H9 (cell line): Measurements from ENCODE around the gene PLS1. TPM values are rescaled to one million over a fixed set of nuclear protein-coding genes. Genes with fewer than 3 reads are reported as not detected.

Source experiments
- DNase-seq: peaks from one replicate; pipeline ENCODE4 v3.0.0-alpha.2; 2017
- H2AFZ ChIP-seq: one replicate; pipeline ENCODE4 v1.6.1; 2013; ENCODE audit warnings: mild to moderate bottlenecking, low read length, control low read depth, moderate library complexity
- H2AK5ac ChIP-seq: 2 replicates; pipeline ENCODE4 v1.6.1; 2013; ENCODE audit warnings: low read length, control low read depth, mixed read lengths; ENCODE audit not compliant: insufficient read length
- H2BK120ac ChIP-seq: one replicate; pipeline ENCODE4 v1.6.1; 2013; ENCODE audit warnings: low read depth, mild to moderate bottlenecking, low read length, control low read depth, inconsistent platforms; ENCODE audit not compliant: poor library complexity, severe bottlenecking
- H2BK12ac ChIP-seq: 2 replicates; pipeline ENCODE4 v1.6.1; 2013; ENCODE audit warnings: low read length, control low read depth, mixed read lengths, low read depth; ENCODE audit not compliant: insufficient read length
- H2BK15ac ChIP-seq: 2 replicates; pipeline ENCODE4 v1.6.1; 2013; ENCODE audit warnings: low read depth, low read length, control low read depth
- H2BK20ac ChIP-seq: one replicate; pipeline ENCODE4 v1.6.1; 2013; ENCODE audit warnings: low read depth, mild to moderate bottlenecking, low read length, control low read depth, inconsistent platforms; ENCODE audit not compliant: poor library complexity, severe bottlenecking
- H2BK5ac ChIP-seq: 2 replicates; pipeline ENCODE4 v1.6.1; 2013; ENCODE audit warnings: low read length, control low read depth, mixed read lengths; ENCODE audit not compliant: insufficient read length
- H3K14ac ChIP-seq: 2 replicates; pipeline ENCODE4 v1.6.1; 2013; ENCODE audit warnings: low read length, control low read depth; ENCODE audit not compliant: insufficient read depth
- H3K18ac ChIP-seq: 2 replicates; pipeline ENCODE4 v1.6.1; 2013; ENCODE audit warnings: low read depth, mild to moderate bottlenecking, mixed read lengths, low read length, control low read depth; ENCODE audit not compliant: insufficient read length
- H3K23ac ChIP-seq: 2 replicates; pipeline ENCODE4 v1.6.1; 2013; ENCODE audit warnings: low read length, control low read depth, mixed read lengths, low read depth; ENCODE audit not compliant: insufficient read length
- H3K23me2 ChIP-seq: 2 replicates; pipeline ENCODE4 v1.6.1; 2013; ENCODE audit warnings: low read depth, mild to moderate bottlenecking, mixed read lengths, low read length, control low read depth; ENCODE audit not compliant: insufficient read length, poor library complexity, severe bottlenecking
- H3K27ac ChIP-seq: 2 replicates; pipeline ENCODE4 v1.5.1; 2013; ENCODE audit warnings: low read length, control low read depth, mixed read lengths, low read depth; ENCODE audit not compliant: insufficient read length
- H3K27me3 ChIP-seq: 2 replicates; pipeline ENCODE4 v1.6.1; 2013; ENCODE audit warnings: low read length, control low read depth, inconsistent platforms; ENCODE audit not compliant: insufficient read depth
- H3K4ac ChIP-seq: 2 replicates; pipeline ENCODE4 v1.6.1; 2013; ENCODE audit warnings: low read depth, mild to moderate bottlenecking, control low read depth, inconsistent platforms, low read length, moderate library complexity
- H3K4me1 ChIP-seq: 2 replicates; pipeline ENCODE4 v1.6.1; 2013; ENCODE audit warnings: low read length, control low read depth, inconsistent platforms; ENCODE audit not compliant: insufficient read depth
- H3K4me2 ChIP-seq: 2 replicates; pipeline ENCODE4 v1.6.1; 2013; ENCODE audit warnings: low read length, control low read depth, mixed read lengths; ENCODE audit not compliant: insufficient read length, insufficient read depth
- H3K56ac ChIP-seq: 2 replicates; pipeline ENCODE4 v1.6.1; 2013; ENCODE audit warnings: low read depth, mild to moderate bottlenecking, mixed read lengths, low read length, control low read depth; ENCODE audit not compliant: insufficient read length
- H3K79me1 ChIP-seq: 2 replicates; pipeline ENCODE4 v1.6.1; 2013; ENCODE audit warnings: low read depth, mild to moderate bottlenecking, moderate library complexity, low read length, control low read depth, inconsistent platforms; ENCODE audit not compliant: insufficient read depth, poor library complexity, severe bottlenecking
- H3K79me2 ChIP-seq: 2 replicates; pipeline ENCODE4 v1.6.1; 2013; ENCODE audit warnings: low read length, control low read depth, inconsistent platforms; ENCODE audit not compliant: insufficient read depth
- H3K9ac ChIP-seq: 2 replicates; pipeline ENCODE4 v1.6.1; 2013; ENCODE audit warnings: low read length, control low read depth, mixed read lengths; ENCODE audit not compliant: insufficient read length; ENCODE audit errors: extremely low read depth
- H3K9me3 ChIP-seq: one replicate; pipeline ENCODE4 v1.6.1; 2013; ENCODE audit warnings: low read depth, low read length, inconsistent platforms; ENCODE audit not compliant: control insufficient read depth
- H3T11ph ChIP-seq: one replicate; pipeline ENCODE4 v1.6.1; 2013; ENCODE audit warnings: mild to moderate bottlenecking, low read length, control low read depth, inconsistent platforms
- H4K20me1 ChIP-seq: one replicate; pipeline ENCODE4 v1.6.1; 2013; ENCODE audit not compliant: control insufficient read depth, insufficient read length, insufficient read depth
- H4K5ac ChIP-seq: 2 replicates; pipeline ENCODE4 v1.6.1; 2013; ENCODE audit warnings: low read depth, mild to moderate bottlenecking, mixed read lengths, low read length, control low read depth; ENCODE audit not compliant: insufficient read length
- H4K8ac ChIP-seq: replicated peaks from 2 replicates; pipeline ENCODE4 v1.6.1; 2013; ENCODE audit warnings: low read length, control low read depth, mixed read lengths, low read depth; ENCODE audit not compliant: insufficient read length
- H4K91ac ChIP-seq: 2 replicates; pipeline ENCODE4 v1.6.1; 2013; ENCODE audit warnings: low read depth, mild to moderate bottlenecking, moderate library complexity, mixed read lengths, low read length, control low read depth; ENCODE audit not compliant: insufficient read length
- H3K27ac Mint-ChIP-seq, 3 experiments: 2 replicates in 2 of 3; 3 replicates in 1 of 3; pipeline ENCODE4 v1.8.0; 2020 to 2021; ENCODE audit warnings: mixed read lengths in 3 of 3, mild to moderate bottlenecking in 1 of 3, moderate library complexity in 1 of 3
- H3K27me3 Mint-ChIP-seq: 2 replicates; pipeline ENCODE4 v1.8.0; 2021; ENCODE audit warnings: low read depth, mild to moderate bottlenecking, moderate library complexity, mixed read lengths
- H3K36me3 Mint-ChIP-seq, 3 experiments: 2 replicates in 2 of 3; 3 replicates in 1 of 3; pipeline ENCODE4 v1.8.0; 2020 to 2021; ENCODE audit warnings: low read depth in 3 of 3, mixed read lengths in 3 of 3; ENCODE audit not compliant: insufficient read depth in 1 of 3
- H3K4me1 Mint-ChIP-seq, 2 experiments: 2 replicates each; pipeline ENCODE4 v1.8.0; 2020; ENCODE audit warnings: mixed read lengths in 2 of 2
- H3K4me3 Mint-ChIP-seq, 2 experiments: 2 replicates in 1 of 2; 3 replicates in 1 of 2; pipeline ENCODE4 v1.8.0; 2020 to 2021; ENCODE audit warnings: mild to moderate bottlenecking in 2 of 2, mixed read lengths in 2 of 2, moderate library complexity in 1 of 2
- H3K9me3 Mint-ChIP-seq, 2 experiments: 2 replicates in 1 of 2; 3 replicates in 1 of 2; pipeline ENCODE4 v1.8.0; 2020; ENCODE audit warnings: mild to moderate bottlenecking in 2 of 2, mixed read lengths in 2 of 2, moderate library complexity in 1 of 2
- total RNA-seq: library from RNA; stranded (reverse); gene quantifications from 2 replicates; pipeline ENCODE4 v1.2.1, GENCODE V29; 2021
- TF ChIP-seq, protein P1 (sequence below): fragments of 200-600 bp; sonication (generic); conservative IDR thresholded peaks from 3 replicates; pipeline ENCODE4 v1.8.0; 2021; ENCODE audit warnings: antibody characterized with exemption, mild to moderate bottlenecking

The PLS1 gene
- total RNA-seq, 1 experiment from 2014 or later = 20.4 TPM

DNA sequence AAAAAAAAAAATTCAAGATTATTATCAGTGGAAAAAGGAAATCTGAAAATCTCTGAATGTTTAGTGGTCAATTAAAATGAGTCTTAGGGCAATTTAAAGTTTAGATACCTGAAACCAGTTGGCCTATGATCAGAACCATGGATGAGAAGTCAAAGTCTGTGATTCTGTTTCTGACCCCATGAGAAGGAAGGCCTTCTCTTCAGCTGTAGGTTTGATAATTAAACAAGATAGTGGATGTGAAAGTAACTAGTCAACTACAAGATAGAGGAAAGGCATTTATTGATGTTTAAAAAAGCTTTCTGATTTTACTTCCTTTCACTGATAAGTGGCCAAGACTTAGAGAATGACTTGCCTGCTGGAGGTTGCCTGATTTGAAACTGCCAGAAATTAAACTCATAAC lies 8.7 kb downstream of the PLS1 start:
- H4K20me1 ChIP-seq = peaks cover 3% of the 10 kb centered on the region

More for the DNA sequence above, 8.7 kb downstream of the PLS1 start:
- no peak overlapping the region for H4K8ac ChIP-seq
- peaks cover 7 to 14% (median 7%) of the 10 kb centered on the region in 3 experiments; a peak in 5 of 7 replicates for H3K36me3 Mint-ChIP-seq
- H3K18ac ChIP-seq = no peak overlapping the region
- H3K79me1 ChIP-seq = no peaks in the 10 kb centered on the region
- H3T11ph ChIP-seq = no peak overlapping the region
- no peak overlapping the region for H3K27ac ChIP-seq
- no peaks in the 10 kb centered on the region for H3K4me1 Mint-ChIP-seq
- H3K4me2 ChIP-seq = no peak overlapping the region
- H2BK120ac ChIP-seq = no peak overlapping the region
- H3K14ac ChIP-seq = no peak overlapping the region
- no peaks in the 10 kb centered on the region for H3K9me3 ChIP-seq
- no peaks in the 10 kb centered on the region for H3K23me2 ChIP-seq
- DNase-seq = no peak
- no peak overlapping the region for H2AK5ac ChIP-seq
- H3K4me3 Mint-ChIP-seq = no peak overlapping the region
- H3K79me2 ChIP-seq = no peaks in the 10 kb centered on the region
- H3K9me3 Mint-ChIP-seq = no peaks in the 10 kb centered on the region
- no peak overlapping the region for H3K27ac Mint-ChIP-seq
- no peak overlapping the region for H2BK12ac ChIP-seq
- H3K56ac ChIP-seq = no peak overlapping the region
- H3K9ac ChIP-seq = no peak overlapping the region
- no peaks in the 10 kb centered on the region for H3K27me3 ChIP-seq
- no peak overlapping the region for H4K5ac ChIP-seq
- no peak overlapping the region for H2BK20ac ChIP-seq
- TF ChIP-seq, protein P1, sequence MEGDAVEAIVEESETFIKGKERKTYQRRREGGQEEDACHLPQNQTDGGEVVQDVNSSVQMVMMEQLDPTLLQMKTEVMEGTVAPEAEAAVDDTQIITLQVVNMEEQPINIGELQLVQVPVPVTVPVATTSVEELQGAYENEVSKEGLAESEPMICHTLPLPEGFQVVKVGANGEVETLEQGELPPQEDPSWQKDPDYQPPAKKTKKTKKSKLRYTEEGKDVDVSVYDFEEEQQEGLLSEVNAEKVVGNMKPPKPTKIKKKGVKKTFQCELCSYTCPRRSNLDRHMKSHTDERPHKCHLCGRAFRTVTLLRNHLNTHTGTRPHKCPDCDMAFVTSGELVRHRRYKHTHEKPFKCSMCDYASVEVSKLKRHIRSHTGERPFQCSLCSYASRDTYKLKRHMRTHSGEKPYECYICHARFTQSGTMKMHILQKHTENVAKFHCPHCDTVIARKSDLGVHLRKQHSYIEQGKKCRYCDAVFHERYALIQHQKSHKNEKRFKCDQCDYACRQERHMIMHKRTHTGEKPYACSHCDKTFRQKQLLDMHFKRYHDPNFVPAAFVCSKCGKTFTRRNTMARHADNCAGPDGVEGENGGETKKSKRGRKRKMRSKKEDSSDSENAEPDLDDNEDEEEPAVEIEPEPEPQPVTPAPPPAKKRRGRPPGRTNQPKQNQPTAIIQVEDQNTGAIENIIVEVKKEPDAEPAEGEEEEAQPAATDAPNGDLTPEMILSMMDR = no peak
- no peak overlapping the region for H3K4ac ChIP-seq
- no peak overlapping the region for H2AFZ ChIP-seq
- no peaks in the 10 kb centered on the region for H3K27me3 Mint-ChIP-seq
- no peak overlapping the region for H2BK5ac ChIP-seq
- no peak overlapping the region for H3K23ac ChIP-seq
- H3K4me1 ChIP-seq = no peaks in the 10 kb centered on the region
- H2BK15ac ChIP-seq = no peak overlapping the region
- H4K91ac ChIP-seq = no peak overlapping the region
